ENCODE results near the gene TAX1BP3. TPM values are rescaled to one million over a fixed set of nuclear protein-coding genes. Genes with fewer than 3 reads are reported as not detected.

Gene TAX1BP3
- polyA plus RNA-seq, 1 donor from 2014 or later = 72.1 TPM

GRCh38 chr17:3636154-3636907, 32.0 kb downstream of the TAX1BP3 start, which contains the start of the genes CTNS and SHPK:
TSS of gene CTNS (plus strand) at chr17:3636760. CDS start at chr17:3640207, 3,447 bp downstream.
TSS of gene SHPK (minus strand) at chr17:3636250. CDS start at chr17:3636219, 31 bp downstream.
- H3K27ac Mint-ChIP-seq = peak within 1 kb of the TSS; percentile 97 to 100 (median 99)
- peaks cover 3% of the 10 kb centered on the region for H3K36me3 Mint-ChIP-seq
- H3K9me3 Mint-ChIP-seq = no peaks in the 10 kb centered on the region
- peak within 1 kb of the TSS; percentile 97 to 100 (median 98) for H3K4me3 Mint-ChIP-seq
- no peaks in the 10 kb centered on the region for H3K27me3 Mint-ChIP-seq
- peaks cover 9 to 16% (median 13%) of the 10 kb centered on the region in 3 donors for H3K4me1 Mint-ChIP-seq

GRCh38 chr17:3635474-3636153, 32.8 kb downstream of the TAX1BP3 start:
- Mint-ChIP-seq H3K4me3 (peak overlapping the region; percentile 96 to 100 (median 97)), H3K27me3 (no peaks in the 10 kb centered on the region), H3K9me3 (no peaks in the 10 kb centered on the region), H3K27ac (peak overlapping the region in 2 of 3 donors; percentile 86 to 97), H3K36me3 (peaks cover 3% of the 10 kb centered on the region), H3K4me1 (peaks cover 9 to 16% (median 13%) of the 10 kb centered on the region in 3 donors)

GRCh38 chr17:3632287-3632686, 36.1 kb downstream of the TAX1BP3 start:
- Mint-ChIP-seq H3K9me3 (no peaks in the 10 kb centered on the region), H3K27me3 (no peaks in the 10 kb centered on the region), H3K36me3 (peaks cover 1% of the 10 kb centered on the region), H3K27ac (no peak overlapping the region), H3K4me1 (peaks cover 4 to 10% (median 7%) of the 10 kb centered on the region in 3 donors), H3K4me3 (peak overlapping the region in 2 of 4 donors; percentile 18 to 21)

GRCh38 chr17:3630781-3631180, 37.6 kb downstream of the TAX1BP3 start:
- H3K4me1 Mint-ChIP-seq = peaks cover 0 to 9% (median 5%) of the 10 kb centered on the region in 3 donors
- no peak overlapping the region for H3K27ac Mint-ChIP-seq
- H3K36me3 Mint-ChIP-seq = peaks cover 1% of the 10 kb centered on the region
- H3K4me3 Mint-ChIP-seq = no peak overlapping the region
- H3K9me3 Mint-ChIP-seq = no peaks in the 10 kb centered on the region
- no peaks in the 10 kb centered on the region for H3K27me3 Mint-ChIP-seq

GRCh38 chr17:3627769-3628167, 40.6 kb downstream of the TAX1BP3 start:
- no peak overlapping the region for H3K27ac Mint-ChIP-seq
- H3K36me3 Mint-ChIP-seq = peaks cover 3% of the 10 kb centered on the region
- no peaks in the 10 kb centered on the region for H3K9me3 Mint-ChIP-seq
- no peaks in the 10 kb centered on the region for H3K27me3 Mint-ChIP-seq
- no peak overlapping the region for H3K4me3 Mint-ChIP-seq
- H3K4me1 Mint-ChIP-seq = peaks cover 0 to 6% (median 0%) of the 10 kb centered on the region in 3 donors

GRCh38 chr17:3626831-3627768, 41.3 kb downstream of the TAX1BP3 start:
- Mint-ChIP-seq H3K4me1 (peaks cover 0 to 6% (median 0%) of the 10 kb centered on the region in 3 donors), H3K27me3 (no peaks in the 10 kb centered on the region), H3K9me3 (no peaks in the 10 kb centered on the region), H3K27ac (no peak overlapping the region), H3K36me3 (peaks cover 3% of the 10 kb centered on the region), H3K4me3 (no peak overlapping the region)

GRCh38 chr17:3622977-3623594, 45.3 kb downstream of the TAX1BP3 start:
- Mint-ChIP-seq H3K27me3 (no peaks in the 10 kb centered on the region), H3K4me1 (peaks cover 0 to 6% (median 0%) of the 10 kb centered on the region in 3 donors), H3K4me3 (no peak overlapping the region), H3K36me3 (peaks cover 6% of the 10 kb centered on the region), H3K27ac (no peak overlapping the region), H3K9me3 (no peaks in the 10 kb centered on the region)

GRCh38 chr17:3621146-3621720, 47.1 kb downstream of the TAX1BP3 start:
- Mint-ChIP-seq H3K27me3 (no peaks in the 10 kb centered on the region), H3K9me3 (no peaks in the 10 kb centered on the region), H3K36me3 (peaks cover 13% of the 10 kb centered on the region), H3K4me1 (peaks cover 0 to 2% (median 0%) of the 10 kb centered on the region in 3 donors), H3K4me3 (no peak overlapping the region), H3K27ac (no peak overlapping the region)

- Mint-ChIP-seq H3K4me1 (peaks cover 0 to 2% (median 0%) of the 10 kb centered on the region in 3 donors), H3K36me3 (peaks cover 11% of the 10 kb centered on the region), H3K4me3 (no peak overlapping the region), H3K27ac (no peak overlapping the region), H3K9me3 (no peaks in the 10 kb centered on the region), H3K27me3 (no peaks in the 10 kb centered on the region)
These were observed 53.1 kb downstream of the TAX1BP3 start for GRCh38 chr17:3615160-3615870.

- H3K27me3 Mint-ChIP-seq = no peaks in the 10 kb centered on the region
- peak overlapping the region in 1 of 3 donors; percentile 63 for H3K27ac Mint-ChIP-seq
- H3K36me3 Mint-ChIP-seq = peaks cover 8% of the 10 kb centered on the region
- H3K4me3 Mint-ChIP-seq = no peak overlapping the region
- no peaks in the 10 kb centered on the region for H3K9me3 Mint-ChIP-seq
- H3K4me1 Mint-ChIP-seq = peaks cover 0 to 2% (median 0%) of the 10 kb centered on the region in 3 donors
These were observed 55.3 kb downstream of the TAX1BP3 start for GRCh38 chr17:3613124-3613523.

Other genes with a start within 250 kb of the TAX1BP3 start
- not detected for gene OR1E2, start 234.7 kb downstream of the TAX1BP3 start, polyA plus RNA-seq
- gene SPATA22, start 196.8 kb downstream of the TAX1BP3 start, polyA plus RNA-seq = not detected
- not detected for gene ASPA, start 192.6 kb downstream of the TAX1BP3 start, polyA plus RNA-seq
- gene TRPV3, start 110.8 kb downstream of the TAX1BP3 start, polyA plus RNA-seq = 2.2 TPM
- 2.5 TPM for gene TRPV1, start 59.2 kb downstream of the TAX1BP3 start, polyA plus RNA-seq
- 7.0 TPM for gene SHPK, start 32.3 kb downstream of the TAX1BP3 start, polyA plus RNA-seq
- gene CTNS, start 31.8 kb downstream of the TAX1BP3 start, polyA plus RNA-seq = 13.0 TPM
- gene EMC6, start 234 bp upstream of the TAX1BP3 start, polyA plus RNA-seq = 81.8 TPM
- gene P2RX5, start 27.6 kb upstream of the TAX1BP3 start, polyA plus RNA-seq = 764 TPM
- 0.34 TPM for gene HASPIN, start 55.3 kb upstream of the TAX1BP3 start, polyA plus RNA-seq
- gene ITGAE, start 132.6 kb upstream of the TAX1BP3 start, polyA plus RNA-seq = 125 TPM
- 12.5 TPM for gene NCBP3, start 177.7 kb upstream of the TAX1BP3 start, polyA plus RNA-seq
- gene CAMKK1, start 224.5 kb upstream of the TAX1BP3 start, polyA plus RNA-seq = 0.53 TPM
- gene P2RX1, start 247.9 kb upstream of the TAX1BP3 start, polyA plus RNA-seq = 2.4 TPM